Activated CD4-positive, CD25-positive, alpha-beta regulatory T cell treated with anti-CD3 and anti-CD28 coated beads, Interleukin-2, amount 50 U/mL, for 24 hours (primary cell): ENCODE data around the gene ZNF280C.
A peak's percentile ranks its signal among the peaks of the same experiment; 100 is the strongest.
"Not testable (repeated sequence)": the region's sequence is repeated elsewhere in the genome, so short reads cannot be mapped to it uniquely, and the experiment has no call there.

ENCODE experiments used
- ATAC-seq, 2 donors: fragments of 150-1000 bp; cut with Tn5 transposase; one replicate each; pipeline ENCODE4 v1.10.0; 2021; ENCODE audit warnings: mild to moderate bottlenecking in 1 of 2, moderate library complexity in 1 of 2

Gene ZNF280C

DNA sequence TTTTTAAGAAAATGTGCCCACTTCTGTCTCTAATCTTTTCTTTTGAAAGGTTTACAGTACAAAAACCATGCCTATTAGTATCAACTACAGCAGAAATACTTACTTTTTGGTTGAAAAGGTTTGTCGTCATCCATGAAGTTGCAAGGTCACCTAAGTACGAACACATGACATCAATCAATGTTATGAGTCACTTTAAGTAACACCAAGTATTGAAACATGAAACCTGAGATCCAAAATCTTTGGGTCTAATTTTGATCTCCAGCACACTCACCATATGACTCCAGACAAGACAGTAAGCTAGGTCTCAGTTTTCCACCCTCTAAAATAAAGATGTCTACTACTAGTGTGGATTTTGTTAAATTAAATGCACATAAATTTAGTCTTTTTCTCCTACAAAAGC is 8.4 kb downstream of the ZNF280C start:
- ATAC-seq: peak in 1 of 2 donors; percentile 57

DNA sequence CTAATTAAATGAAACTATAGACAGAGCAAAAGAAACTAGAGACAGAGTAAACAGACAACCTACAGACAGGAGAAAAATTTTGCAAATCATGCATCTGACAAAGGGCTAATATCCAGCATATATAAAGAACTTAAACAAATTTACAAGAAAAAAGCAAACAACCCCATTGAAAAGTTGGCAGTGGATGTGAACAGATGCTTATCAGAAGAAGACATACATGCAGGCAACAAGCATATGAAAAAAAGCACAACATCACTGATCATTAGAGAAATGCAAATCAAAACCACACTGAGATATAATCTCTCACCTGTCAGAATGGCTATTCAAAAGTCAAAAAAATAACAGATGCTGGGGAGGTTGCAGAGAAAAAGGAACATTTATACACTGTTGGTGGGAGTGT is 14.8 kb downstream of the ZNF280C start:
- ATAC-seq: no peak

DNA sequence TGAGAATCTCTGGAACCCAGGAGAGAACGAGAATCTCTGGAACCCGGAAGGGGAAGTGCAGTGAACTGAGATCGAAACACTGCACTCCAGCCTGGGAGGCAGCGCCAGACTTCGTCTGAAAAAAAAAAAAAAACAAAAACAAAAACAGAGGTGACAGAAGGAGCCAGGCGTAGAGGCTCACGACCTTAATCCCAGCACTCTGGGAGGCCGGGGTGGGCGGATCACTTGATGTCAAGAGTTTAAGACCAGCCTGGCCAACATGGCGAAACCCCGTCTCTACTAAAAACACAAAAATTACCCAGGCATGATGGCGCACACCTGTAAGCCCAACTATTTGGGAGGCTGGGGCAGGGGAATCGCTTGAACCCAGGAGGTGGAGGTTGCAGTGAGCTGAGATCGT is 17.0 kb downstream of the ZNF280C start:
- ATAC-seq: no peak

DNA sequence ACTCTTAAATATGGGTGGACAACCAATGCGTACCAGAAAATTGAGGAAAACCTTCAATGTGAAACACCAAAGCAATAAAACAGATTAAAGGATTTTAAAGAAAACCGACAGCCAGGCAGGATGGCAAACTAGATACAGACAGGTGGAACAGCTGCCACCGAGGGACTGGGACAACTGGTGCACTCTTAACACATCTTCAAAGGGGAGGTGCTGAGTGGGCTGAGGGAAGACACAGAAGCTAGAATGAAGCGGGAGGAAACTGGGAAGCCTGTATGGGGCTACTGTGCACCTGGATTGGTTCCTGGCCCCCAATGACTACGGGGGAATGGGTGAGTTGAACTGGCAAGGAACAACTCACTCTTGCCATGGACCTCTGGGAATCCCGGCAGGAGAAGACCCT is 20.7 kb downstream of the ZNF280C start:
- no peak for ATAC-seq

DNA sequence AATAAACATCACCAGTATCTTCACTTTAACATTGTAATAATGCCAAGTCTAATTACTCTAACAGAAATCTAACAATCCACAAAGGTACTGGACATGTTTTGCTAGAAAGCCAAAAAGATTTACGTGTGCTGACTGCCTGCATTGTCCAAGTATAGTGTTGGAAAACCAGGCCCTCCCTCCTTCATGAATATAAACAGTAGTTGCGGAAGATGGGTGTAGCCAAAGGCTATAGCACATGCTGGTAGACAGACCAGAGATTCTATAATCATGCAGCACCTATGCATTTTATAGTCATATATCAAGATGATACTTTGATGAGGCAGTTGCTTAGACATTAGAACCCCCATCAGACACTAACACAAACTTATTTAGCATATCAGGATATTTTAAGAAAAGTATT is 22.6 kb downstream of the ZNF280C start:
- no peak for ATAC-seq

DNA sequence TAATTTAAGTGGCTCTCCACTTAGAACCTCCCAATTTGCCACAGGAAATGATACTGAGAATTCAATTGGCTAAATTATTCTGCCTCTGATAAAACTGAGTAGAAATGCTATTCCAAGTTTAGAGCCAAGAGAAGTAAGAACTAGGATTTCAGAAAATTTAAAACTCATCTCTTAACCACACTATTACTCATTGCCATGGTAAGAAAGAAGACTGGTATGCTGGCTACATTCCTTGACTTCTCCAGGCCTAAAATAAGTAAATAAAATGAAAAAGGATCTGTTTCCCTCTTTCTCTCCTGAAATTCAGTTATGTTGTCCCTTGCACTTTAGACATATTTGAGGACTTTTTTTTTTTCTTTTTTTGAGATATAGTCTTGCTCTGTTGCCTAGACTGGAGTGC is 23.3 kb downstream of the ZNF280C start:
- ATAC-seq: no peak

DNA sequence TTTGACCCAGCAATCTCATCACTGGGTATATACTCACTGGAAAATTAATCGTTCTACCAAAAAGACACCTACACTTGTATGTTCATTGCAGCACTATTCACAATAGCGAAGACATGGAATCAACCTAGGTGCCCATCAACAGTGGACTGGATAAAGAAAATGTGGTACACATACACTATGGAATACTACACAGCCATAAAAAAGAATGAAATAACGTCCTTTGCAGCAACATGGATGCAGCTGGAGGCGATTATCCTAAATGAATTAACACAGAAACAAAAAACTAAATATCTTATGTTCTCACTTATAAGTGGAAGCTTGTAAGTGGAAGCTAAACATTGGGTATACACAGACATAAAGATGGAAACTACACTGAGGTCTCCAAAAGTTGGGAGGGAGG is 37.5 kb downstream of the ZNF280C start:
- ATAC-seq: not testable (repeated sequence)

DNA sequence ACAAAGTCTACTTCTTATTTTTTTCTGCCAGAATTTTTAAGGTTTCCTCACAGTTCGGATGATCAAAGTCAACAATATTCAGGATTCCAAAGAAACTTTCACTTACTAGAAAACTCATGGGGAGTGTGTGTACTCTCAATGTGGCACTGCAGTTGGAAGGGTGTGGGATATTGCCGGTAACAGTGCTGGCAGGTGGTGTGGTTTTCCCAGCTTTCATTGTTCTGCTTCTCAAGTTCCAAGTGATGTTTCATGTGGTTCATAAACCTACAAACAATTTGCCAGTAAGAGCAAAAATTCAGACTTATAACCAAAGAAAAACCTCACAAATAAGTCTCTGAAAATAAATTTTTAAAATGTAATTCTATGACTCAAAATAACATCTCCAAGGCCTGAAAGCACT is 39.8 kb downstream of the ZNF280C start:
- no peak for ATAC-seq

DNA sequence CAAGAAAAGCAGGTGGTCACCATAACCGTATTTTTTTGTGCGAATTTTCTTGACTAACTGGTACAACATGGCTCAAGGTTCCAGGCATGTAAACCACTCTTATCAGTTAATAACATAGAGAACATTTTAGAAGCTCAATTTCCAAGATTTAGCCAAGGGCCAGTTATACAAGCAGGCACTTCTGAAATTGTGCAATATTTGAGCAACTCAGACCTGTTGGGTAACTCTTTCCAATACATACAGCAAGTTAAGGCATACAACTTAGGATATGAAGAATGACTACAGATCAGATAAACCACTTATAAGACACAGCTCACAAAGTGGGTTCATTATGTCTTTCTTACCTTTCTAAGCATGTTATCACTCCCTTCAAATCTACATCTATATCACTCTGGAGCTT is 43.9 kb downstream of the ZNF280C start:
- no peak for ATAC-seq

DNA sequence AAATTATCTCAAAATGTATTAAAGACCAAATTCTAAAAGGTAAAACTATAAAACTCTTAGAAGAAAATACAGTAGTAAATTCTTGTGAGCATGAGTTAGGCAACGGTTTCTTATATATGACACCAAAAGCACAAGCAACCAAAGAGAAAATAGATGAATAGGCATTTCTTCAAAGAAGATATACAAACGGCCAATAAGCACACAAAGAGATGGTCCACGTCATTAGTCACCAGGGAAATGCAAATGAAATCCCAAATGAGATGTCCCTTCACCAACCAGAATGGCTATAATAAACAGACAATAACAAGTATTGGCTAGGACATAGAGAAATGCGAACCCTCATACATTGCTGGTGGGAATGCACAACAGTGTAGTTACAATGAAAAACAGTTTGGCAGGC is 52.4 kb downstream of the ZNF280C start:
- no peak for ATAC-seq

DNA sequence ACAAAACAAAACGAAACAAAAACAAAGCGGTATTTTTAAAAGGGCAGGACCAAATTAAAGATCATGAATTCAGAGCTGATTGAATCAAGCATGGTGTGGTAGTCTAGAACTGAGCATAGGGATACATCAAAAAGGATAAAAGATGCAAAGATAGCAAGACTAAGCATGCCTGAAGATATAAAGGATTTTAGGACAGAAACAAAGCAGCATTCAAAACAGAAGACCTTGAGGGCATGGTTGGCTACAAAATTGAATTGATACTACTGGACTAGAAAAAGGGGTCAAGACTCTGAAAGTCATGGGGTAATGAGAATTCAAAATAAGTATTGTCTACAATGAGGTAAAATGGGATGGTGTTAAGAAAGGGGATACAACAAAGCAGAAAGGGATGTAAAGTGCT is 55.3 kb downstream of the ZNF280C start:
- no peak for ATAC-seq

DNA sequence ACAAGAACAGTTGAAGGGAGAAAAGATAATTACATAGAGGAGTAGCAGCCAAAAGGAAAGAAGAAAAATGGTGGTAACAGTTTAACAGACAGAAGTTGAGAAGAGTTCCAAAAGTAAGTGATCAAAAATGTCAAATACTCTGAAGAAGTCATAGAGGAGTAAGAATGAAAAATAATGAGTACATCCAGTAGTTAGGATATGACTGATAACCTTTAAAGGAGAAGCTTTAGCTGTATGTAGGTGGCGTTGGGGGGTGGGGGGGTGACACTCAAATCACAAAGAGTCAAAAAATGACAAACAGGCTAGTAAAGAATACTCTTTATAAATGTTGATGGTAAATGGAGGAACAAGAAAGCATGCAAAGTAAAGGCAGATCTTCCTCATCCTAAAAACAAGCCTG is 56.3 kb downstream of the ZNF280C start:
- ATAC-seq: peak; percentile 81 to 85

DNA sequence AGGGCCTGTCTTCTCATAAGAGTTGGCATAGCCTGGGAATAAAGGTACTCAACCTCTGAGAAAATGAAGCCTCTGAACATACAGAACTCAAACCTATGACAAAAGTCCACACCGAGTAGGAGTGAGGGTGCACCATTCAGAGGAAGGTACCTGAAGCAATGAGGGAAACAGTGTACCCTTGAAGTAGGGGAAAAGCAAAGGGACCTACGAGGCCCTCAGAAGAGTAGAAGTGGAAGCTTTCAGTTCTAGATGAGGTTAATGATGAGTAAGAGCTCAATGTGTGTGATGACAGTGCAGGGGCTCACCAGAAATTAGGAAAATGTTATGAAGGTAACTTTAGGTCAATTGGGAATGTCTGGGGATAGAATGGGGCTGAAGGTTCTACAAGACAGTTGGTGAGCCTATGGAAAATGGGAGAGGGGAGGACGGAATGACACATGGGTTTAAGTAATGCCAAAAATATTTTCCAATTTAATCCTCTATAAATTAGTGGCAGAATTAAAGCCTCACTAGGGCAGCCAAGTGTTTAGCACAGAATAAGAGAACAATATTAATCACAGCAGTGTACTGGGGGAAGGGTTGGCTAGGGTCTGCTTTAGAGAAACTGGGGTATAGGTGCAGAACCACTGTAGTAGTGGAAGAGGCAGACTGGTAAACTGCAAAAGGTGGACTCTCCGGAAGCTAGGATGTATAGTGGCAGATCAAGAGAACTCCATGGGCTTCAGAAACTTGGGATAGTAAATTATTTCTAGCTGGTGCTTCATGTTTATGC is 57.1 kb downstream of the ZNF280C start:
- peak; percentile 65 for ATAC-seq

DNA sequence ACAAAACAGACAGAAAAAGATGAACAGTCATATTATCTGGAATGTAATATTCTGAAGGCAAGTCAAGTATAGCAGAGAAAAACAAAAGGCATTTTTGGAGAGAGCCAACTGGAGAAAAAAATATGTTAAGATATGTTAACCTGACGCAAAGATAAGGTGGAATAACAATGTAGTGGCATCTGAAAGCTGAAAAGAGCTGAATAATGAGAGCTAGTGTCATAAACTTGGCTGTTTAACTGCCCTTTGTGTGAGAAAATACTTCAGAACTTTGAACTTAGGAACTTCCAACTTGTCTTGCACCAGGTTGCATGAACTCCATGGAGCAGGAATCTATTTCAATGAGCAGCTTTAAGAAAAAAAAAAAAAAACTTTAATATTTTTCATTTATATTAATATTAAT is 64.1 kb downstream of the ZNF280C start:
- ATAC-seq: no peak

DNA sequence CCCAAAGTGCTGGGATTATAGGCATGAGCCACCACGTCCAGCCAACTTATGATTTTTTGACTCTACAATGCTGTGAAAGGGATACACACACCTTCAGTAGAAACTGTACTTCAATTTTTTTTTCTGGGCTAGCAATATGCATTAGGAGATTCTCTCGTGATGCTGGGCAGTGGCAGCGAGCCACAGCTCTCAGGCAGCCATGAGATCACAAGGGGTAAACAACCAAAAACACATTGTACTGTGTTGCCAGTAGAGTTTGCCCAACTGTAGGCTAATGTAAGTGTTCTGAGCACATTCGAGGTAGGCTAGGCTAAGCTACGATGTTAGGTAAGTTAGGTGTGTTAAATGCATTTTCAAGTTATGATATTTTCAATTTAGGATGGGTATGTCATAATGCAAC is 71.2 kb downstream of the ZNF280C start:
- ATAC-seq: no peak

DNA sequence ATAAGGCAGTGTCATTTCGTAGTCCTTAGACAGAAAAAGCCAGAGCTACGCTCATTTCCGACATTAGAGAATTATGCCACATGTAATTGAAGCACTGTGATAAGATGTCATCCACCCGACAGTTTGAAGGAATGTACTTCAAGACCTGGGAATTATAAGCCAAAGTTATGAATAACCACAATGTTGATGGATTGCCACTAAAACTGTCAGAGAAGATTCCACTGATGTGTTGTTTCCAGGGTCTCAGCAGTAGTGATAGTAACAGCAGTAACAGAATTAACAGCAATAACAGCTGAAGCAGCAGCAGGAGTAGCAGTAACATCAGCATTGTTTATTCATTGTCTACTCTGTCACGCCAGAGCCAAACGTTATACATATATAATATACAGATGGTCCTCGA is 72.2 kb downstream of the ZNF280C start:
- no peak for ATAC-seq

DNA sequence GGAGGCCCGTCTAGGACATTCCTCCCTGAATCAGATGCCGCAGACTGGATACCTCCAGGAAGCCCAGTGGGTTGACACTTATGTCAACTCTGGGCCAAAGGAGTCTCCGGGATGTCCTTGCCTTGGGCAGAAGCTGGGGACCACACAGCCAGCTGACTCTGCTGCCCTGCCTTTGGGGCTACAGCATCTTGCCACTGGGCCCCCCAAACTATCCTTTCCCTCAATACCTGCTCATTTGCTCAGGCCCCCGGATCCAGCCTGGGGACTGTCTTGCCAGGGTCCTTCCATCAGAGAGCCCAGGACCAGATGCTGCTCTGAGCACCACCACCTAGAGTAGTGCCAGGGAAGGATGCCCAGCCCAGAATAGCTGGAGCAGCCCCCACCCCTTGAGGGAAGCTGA is 77.9 kb downstream of the ZNF280C start:
- no peak for ATAC-seq

DNA sequence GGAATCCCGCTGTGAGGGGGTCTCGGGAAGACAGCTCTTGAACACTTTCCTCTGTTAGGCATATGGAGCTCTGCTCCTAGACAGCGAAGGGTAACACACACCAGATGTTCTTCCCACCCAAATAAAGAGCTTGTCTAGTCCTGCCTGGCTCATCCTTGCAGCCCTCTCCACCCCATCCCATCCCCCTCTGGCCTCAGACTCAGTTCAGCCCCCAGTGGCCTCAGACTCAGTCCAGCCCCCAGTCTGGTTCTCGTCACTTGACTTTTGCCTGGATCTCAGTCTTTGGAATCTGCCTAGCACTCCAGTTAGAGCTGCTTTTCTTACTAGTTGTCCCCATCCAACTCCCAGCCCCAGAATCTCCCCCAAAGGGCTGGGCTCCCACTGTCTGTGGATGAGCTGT is 82.0 kb downstream of the ZNF280C start:
- no peak for ATAC-seq

DNA sequence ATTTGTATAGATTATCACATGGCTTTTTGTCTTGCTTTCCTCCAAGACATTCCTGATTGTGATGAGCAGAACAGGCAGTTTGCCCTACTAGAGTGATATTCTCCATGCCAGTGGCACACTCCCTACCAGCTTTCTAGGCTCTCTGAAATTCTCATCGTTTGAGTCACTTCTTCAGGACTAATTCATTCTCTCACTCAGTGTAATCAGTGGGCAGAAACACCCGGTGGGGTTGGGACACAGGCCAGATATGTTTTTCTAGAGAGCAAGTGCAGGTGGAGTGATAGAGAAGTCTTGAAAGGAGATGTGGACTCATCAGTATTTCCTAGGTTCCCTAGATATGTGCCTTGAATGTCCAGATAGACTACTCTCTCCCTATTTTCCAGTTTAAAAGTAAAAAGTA is 83.8 kb downstream of the ZNF280C start:
- no peak for ATAC-seq

DNA sequence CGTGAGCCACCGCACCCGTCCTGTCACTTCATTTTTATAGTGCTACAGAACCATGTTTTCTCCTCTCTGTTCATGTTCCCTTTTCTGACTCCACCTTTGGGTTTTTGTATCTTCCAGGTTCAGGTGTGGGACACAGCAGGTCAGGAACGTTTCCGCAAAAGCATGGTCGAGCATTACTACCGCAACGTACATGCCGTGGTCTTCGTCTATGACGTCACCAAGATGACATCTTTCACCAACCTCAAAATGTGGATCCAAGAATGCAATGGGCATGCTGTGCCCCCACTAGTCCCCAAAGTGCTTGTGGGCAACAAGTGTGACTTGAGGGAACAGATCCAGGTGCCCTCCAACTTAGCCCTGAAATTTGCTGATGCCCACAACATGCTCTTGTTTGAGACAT is 84.5 kb downstream of the ZNF280C start:
- no peak for ATAC-seq

DNA sequence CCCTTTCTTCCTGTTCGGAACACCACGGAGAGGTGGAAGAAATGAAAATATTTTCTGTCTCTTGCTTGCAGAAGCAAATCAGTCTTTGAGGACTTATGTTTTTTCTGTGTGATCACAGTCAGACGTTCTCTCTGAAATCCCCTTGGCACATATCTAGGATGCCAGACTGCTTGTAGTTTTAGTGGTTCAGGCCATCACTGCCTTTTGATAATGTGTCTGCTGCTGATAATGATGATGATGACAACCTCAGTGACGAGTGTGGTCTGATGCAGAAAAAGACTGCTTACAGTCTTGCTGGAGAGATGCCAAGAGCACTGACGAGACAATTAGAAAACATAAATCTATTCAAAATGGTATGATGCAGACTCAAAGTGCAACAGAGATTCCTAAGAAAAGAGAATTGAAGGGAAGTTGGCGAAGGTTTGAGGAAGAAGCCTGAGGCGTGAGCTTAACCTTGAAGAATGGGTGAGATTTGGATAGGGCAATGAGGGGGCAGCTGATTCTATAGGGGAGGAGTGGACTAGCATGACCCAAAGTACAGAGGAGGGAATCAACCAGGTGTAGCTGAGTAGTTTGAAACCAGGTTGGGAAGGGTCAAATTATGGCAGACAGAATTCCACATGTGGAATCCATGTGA is 89.0 kb downstream of the ZNF280C start:
- peak; percentile 61 to 82 for ATAC-seq

DNA sequence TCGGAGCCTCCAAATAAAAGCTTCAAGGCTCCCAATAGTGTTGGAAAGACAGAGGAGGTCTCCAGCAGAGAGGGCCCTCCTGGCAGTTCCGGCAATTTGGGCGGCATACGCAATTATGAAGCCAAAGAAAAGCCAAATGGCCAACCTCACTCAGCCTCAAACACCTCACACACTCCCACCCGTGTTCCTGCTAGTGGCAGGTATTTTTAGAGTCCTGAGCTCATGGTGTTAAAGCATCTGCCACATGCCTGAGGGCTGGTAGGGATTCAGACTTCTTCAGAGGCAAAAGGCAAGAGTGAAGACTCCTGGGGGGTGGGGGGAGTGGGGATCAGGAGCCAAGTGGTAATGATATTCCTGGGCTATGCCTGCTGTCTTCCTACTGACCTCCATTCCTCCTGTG is 89.5 kb downstream of the ZNF280C start:
- no peak for ATAC-seq

DNA sequence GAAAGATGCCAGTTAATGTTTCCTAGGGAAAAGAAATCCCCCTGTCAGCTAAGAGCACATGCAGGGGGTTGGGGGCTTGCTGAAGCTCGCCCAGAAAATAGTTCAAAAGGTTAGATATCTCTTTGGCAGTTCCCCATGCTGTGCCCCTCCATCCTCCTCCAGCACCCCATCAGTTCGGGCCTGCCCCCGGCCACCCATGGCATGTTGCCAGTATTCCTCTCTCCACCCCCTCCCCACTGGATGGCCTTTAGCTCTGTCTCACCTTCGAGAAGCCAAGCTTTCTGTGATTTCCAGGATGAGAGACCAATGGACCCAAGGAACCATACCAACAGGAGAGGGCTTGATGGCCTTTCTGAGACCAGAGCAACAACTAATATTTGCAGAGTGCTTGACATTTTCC is 91.8 kb downstream of the ZNF280C start:
- ATAC-seq: no peak

DNA sequence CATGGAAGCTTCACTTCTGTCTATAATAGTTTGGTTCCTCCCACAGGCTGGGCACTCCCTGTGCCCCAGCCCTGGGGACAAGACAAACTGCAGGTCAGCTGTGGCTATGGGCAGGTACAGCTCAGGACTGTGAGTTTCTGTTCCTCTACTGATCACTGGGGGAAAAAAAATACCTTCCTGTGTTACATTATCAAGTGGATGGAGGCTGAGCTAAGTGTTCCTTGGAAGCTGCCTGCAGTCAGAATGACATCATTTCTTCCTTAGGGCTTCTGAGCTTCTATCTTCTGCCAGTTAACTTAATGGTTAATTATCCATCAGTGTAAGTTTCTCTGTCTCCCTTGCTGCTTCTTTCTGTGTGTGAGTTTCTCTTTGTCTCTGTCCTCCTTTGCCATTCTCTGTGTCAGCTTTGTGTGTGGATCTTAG is 92.3 kb downstream of the ZNF280C start:
- no peak for ATAC-seq

DNA sequence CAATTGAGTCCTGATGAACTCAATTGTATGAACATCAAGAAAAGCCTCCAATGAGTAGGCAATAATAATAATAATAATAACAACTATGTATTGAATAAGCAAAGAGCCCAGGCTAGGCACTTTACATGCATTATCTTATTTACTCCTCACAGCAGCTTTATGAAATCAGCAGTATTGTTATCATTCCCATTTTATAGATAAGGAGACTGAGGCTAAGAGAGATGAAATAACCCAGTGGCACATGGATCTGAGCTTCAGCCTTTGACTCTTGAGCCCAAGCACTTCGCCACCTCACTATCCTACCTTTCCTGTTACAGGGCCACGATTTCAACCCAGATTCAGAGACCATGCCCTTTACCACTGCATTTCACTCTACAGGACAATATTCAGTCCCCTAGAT is 93.8 kb downstream of the ZNF280C start:
- ATAC-seq: no peak
